ENCODE results near the gene B4GALT3.

- TF ChIP-seq CTCF (conservative IDR thresholded peaks at IDR 0.05) (no peak), ZFX (IDR thresholded peaks at IDR 0.05) (no peak)
Measured at GRCh38 chr1:161168906-161169305, 8.4 kb downstream of the B4GALT3 start.
